Osteoblast (primary cell): ENCODE measurements around the gene PI4KA. TPM values are rescaled to one million over a fixed set of nuclear protein-coding genes. Genes with fewer than 3 reads are reported as not detected.
A peak's percentile ranks its signal among the peaks of the same experiment; 100 is the strongest.

ENCODE experiments used
- DNase-seq: peaks from one replicate; pipeline ENCODE4 v3.0.0; 2011; ENCODE audit warnings: low spot score, mixed read lengths; ENCODE audit not compliant: insufficient read length; ENCODE audit errors: missing footprints
- H2AFZ ChIP-seq: 2 replicates; pipeline ENCODE4 v1.6.0; 2011; ENCODE audit warnings: mild to moderate bottlenecking, low read length
- H3K27ac ChIP-seq: 2 replicates; pipeline ENCODE4 v1.5.1; 2011; ENCODE audit warnings: mild to moderate bottlenecking, low read depth, low read length, moderate library complexity
- H3K27me3 ChIP-seq: 2 replicates; pipeline ENCODE4 v1.6.0; 2012; ENCODE audit warnings: mild to moderate bottlenecking, control low read depth, inconsistent platforms, low read length, moderate library complexity; ENCODE audit not compliant: insufficient read depth
- H3K36me3 ChIP-seq: 2 replicates; pipeline ENCODE4 v1.5.1; 2011; ENCODE audit warnings: mild to moderate bottlenecking, low read length, control low read depth, moderate library complexity; ENCODE audit not compliant: insufficient read depth
- H3K4me1 ChIP-seq: 2 replicates; pipeline ENCODE4 v1.5.1; 2011; ENCODE audit warnings: mild to moderate bottlenecking, low read length, control low read depth, moderate library complexity; ENCODE audit not compliant: insufficient read depth
- H3K4me2 ChIP-seq: 2 replicates; pipeline ENCODE4 v1.6.0; 2011; ENCODE audit warnings: mild to moderate bottlenecking, low read length; ENCODE audit not compliant: insufficient read depth
- H3K4me3 ChIP-seq: fragments of 200-600 bp; sonication (generic); 3 replicates; pipeline ENCODE4 v1.5.1; 2012; ENCODE audit warnings: mild to moderate bottlenecking, low read length, inconsistent platforms; ENCODE audit not compliant: insufficient read depth
- H3K79me2 ChIP-seq: 2 replicates; pipeline ENCODE4 v1.6.0; 2012; ENCODE audit warnings: mild to moderate bottlenecking, low read length, control low read depth, inconsistent platforms; ENCODE audit not compliant: insufficient read depth
- H3K9me3 ChIP-seq: 2 replicates; pipeline ENCODE4 v1.5.1; 2011; ENCODE audit warnings: low read depth, low read length, control low read depth
- H4K20me1 ChIP-seq: 2 replicates; pipeline ENCODE4 v1.6.0; 2012; ENCODE audit warnings: mild to moderate bottlenecking, low read length, control low read depth; ENCODE audit not compliant: insufficient read depth
- total RNA-seq: library from RNA; depleted of rRNA; stranded (reverse); fragments of >200 nt; gene quantifications from 2 replicates; pipeline ENCODE4 v1.2.3, GENCODE V29; 2012
- TF ChIP-seq, protein P1 (sequence below): IDR thresholded peaks from 2 replicates; pipeline ENCODE4 v1.5.1; 2011; ENCODE audit warnings: mild to moderate bottlenecking, low read depth, low read length, moderate library complexity; ENCODE audit errors: extremely low read depth

The PI4KA gene
- total RNA-seq, 1 donor, result 61.9 TPM

DNA sequence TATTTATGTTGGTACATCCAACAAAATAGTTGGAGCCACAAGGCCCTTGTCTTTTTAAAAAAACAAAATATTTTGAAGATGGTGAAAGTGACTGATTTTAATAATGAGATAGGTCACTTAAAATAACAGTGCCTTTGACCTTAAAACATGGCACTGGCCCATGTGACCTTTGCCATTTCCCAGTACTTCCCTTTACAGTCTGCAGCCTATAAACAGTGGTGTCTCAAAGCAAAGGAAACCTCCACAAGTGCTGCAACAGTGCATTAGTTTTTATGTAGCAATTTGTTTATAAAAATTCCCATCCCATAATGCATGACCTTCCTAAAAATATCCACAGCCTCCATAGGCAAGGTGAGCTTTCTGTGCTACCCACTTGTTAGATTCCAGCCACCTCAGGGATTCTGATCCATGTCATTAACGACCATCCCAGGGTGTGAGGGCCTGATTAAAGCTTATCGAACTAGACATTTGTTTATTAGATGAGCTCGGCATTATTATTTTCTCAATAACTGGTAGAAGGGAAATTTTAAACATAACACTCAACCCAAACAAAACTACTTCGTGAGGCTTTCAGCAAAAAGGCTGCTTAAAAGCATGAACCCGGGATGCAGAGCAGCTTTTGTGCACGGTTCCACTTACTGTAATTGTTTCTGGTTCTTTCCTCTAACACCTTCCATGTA lies 30.6 kb upstream of the PI4KA start:
- no peak overlapping the region for H2AFZ ChIP-seq
- TF ChIP-seq, protein P1, sequence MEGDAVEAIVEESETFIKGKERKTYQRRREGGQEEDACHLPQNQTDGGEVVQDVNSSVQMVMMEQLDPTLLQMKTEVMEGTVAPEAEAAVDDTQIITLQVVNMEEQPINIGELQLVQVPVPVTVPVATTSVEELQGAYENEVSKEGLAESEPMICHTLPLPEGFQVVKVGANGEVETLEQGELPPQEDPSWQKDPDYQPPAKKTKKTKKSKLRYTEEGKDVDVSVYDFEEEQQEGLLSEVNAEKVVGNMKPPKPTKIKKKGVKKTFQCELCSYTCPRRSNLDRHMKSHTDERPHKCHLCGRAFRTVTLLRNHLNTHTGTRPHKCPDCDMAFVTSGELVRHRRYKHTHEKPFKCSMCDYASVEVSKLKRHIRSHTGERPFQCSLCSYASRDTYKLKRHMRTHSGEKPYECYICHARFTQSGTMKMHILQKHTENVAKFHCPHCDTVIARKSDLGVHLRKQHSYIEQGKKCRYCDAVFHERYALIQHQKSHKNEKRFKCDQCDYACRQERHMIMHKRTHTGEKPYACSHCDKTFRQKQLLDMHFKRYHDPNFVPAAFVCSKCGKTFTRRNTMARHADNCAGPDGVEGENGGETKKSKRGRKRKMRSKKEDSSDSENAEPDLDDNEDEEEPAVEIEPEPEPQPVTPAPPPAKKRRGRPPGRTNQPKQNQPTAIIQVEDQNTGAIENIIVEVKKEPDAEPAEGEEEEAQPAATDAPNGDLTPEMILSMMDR, result no peak
- no peaks in the 10 kb centered on the region for H3K9me3 ChIP-seq
- peaks cover 24% of the 10 kb centered on the region for H3K36me3 ChIP-seq
- H3K27me3 ChIP-seq, result no peaks in the 10 kb centered on the region
- H3K4me1 ChIP-seq, result no peaks in the 10 kb centered on the region
- DNase-seq, result no peak
- no peak overlapping the region for H3K4me3 ChIP-seq
- no peak overlapping the region for H3K27ac ChIP-seq
- peaks cover 3% of the 10 kb centered on the region for H4K20me1 ChIP-seq
- no peaks in the 10 kb centered on the region for H3K79me2 ChIP-seq
- no peak overlapping the region for H3K4me2 ChIP-seq

- Histone ChIP-seq H3K79me2 (no peaks in the 10 kb centered on the region), H3K27me3 (no peaks in the 10 kb centered on the region), H3K4me2 (no peak overlapping the region), H4K20me1 (peaks cover 3% of the 10 kb centered on the region), H3K4me1 (no peaks in the 10 kb centered on the region), H2AFZ (no peak overlapping the region), H3K9me3 (no peaks in the 10 kb centered on the region), H3K36me3 (peaks cover 36% of the 10 kb centered on the region), H3K4me3 (no peak overlapping the region), H3K27ac (no peak overlapping the region)
- TF ChIP-seq, protein P1, result no peak
- no peak for DNase-seq
These were observed 28.8 kb upstream of the PI4KA start for GRCh38 chr22:20887375-20887774.

GRCh38 chr22:20885557-20886323 lies 27.1 kb upstream of the PI4KA start:
- peak overlapping the region; percentile 87 for H2AFZ ChIP-seq
- TF ChIP-seq, protein P1, result peak; percentile 92
- H3K36me3 ChIP-seq, result peaks cover 45% of the 10 kb centered on the region
- peak overlapping the region; percentile 30 for H3K27ac ChIP-seq
- H3K4me3 ChIP-seq, result no peak overlapping the region
- no peaks in the 10 kb centered on the region for H3K4me1 ChIP-seq
- no peaks in the 10 kb centered on the region for H3K27me3 ChIP-seq
- H4K20me1 ChIP-seq, result peaks cover 3% of the 10 kb centered on the region
- no peaks in the 10 kb centered on the region for H3K79me2 ChIP-seq
- peak; percentile 94 for DNase-seq
- no peaks in the 10 kb centered on the region for H3K9me3 ChIP-seq
- peak overlapping the region; percentile 44 for H3K4me2 ChIP-seq

DNA sequence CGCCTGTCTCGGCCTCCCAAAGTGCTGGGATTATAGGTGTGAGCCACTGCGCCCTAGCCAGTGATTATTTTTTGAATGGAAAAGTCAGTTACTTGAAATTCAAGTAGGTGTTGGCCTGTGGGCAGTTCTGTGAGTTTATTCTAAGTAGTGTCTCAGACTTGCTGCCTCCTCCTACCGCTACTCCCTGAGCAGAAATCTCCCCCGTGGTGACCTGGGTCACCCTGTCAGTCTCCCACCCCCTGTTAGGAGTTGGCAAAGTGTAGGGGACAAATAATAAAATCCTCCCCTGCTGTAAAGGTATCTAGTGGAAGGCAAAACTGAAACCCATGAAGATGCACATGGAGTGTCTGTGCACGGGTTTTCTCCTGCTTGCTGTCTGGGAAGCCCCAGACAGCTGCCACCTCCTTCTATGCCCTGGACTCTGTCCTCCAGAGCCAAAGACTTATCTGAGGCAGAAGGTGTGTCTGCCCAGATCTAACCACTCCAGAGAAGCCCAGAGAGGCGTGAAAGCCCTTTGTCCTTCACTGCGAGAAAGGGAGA lies 26.5 kb upstream of the PI4KA start:
- Histone ChIP-seq H2AFZ (peak overlapping the region; percentile 87), H3K27me3 (no peaks in the 10 kb centered on the region), H3K9me3 (no peaks in the 10 kb centered on the region), H3K79me2 (no peaks in the 10 kb centered on the region), H3K27ac (peak overlapping the region; percentile 30), H3K36me3 (peaks cover 45% of the 10 kb centered on the region), H4K20me1 (peaks cover 3% of the 10 kb centered on the region), H3K4me3 (no peak overlapping the region), H3K4me2 (no peak overlapping the region), H3K4me1 (no peaks in the 10 kb centered on the region)
- TF ChIP-seq, protein P1, result no peak
- DNase-seq, result peak; percentile 69
